Measurements from ENCODE around the gene AGAP1.

The AGAP1 gene

DNA sequence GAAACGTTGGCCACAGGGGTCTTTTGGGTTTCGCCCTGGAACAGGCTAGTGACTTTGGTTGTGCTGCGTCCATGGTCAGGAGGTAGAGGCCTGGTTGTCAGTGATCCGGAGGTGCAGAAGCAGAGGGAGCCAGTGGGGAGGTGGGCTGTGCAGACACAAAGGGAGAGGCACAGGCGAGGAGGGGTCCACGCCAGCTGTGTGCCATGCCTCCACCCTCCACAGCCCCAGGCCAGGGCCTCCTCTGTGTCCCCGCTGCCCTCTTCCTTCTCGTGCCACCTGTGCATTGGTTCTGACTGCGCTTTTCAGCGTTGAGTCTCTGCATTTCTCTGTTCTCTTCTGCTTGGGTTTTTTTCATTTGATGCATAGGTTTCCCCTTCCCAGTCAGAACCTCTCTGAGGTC is 553.3 kb downstream of the AGAP1 start:
- FAIRE-seq: no peak
- TF ChIP-seq POLR2A (IDR thresholded peaks at IDR 0.05; ENCODE audit: low read depth, low read length) (no peak), POLR2AphosphoS5 (IDR thresholded peaks at IDR 0.05; ENCODE audit: low read depth, low read length) (no peak), TAF1 (IDR thresholded peaks at IDR 0.05; ENCODE audit: borderline replicate concordance, low read depth, low read length) (no peak)
- no peak for DNase-seq (ENCODE audit: insufficient read length)

GRCh38 chr2:236047886-236048540 is 554.2 kb downstream of the AGAP1 start:
- TF ChIP-seq TAF1 (IDR thresholded peaks at IDR 0.05; ENCODE audit: borderline replicate concordance, low read depth, low read length): no peak
- no peak for TF ChIP-seq POLR2AphosphoS5 (IDR thresholded peaks at IDR 0.05; ENCODE audit: low read depth, low read length)
- TF ChIP-seq POLR2A (IDR thresholded peaks at IDR 0.05; ENCODE audit: low read depth, low read length): no peak
- DNase-seq (ENCODE audit: insufficient read length) (no peak), FAIRE-seq (no peak)

- DNase-seq (ENCODE audit: insufficient read length) (no peak), FAIRE-seq (no peak)
- TF ChIP-seq POLR2A (IDR thresholded peaks at IDR 0.05; ENCODE audit: low read depth, low read length): no peak
- no peak for TF ChIP-seq POLR2AphosphoS5 (IDR thresholded peaks at IDR 0.05; ENCODE audit: low read depth, low read length)
- no peak for TF ChIP-seq TAF1 (IDR thresholded peaks at IDR 0.05; ENCODE audit: borderline replicate concordance, low read depth, low read length)
These were observed 556.1 kb downstream of the AGAP1 start for GRCh38 chr2:236049981-236050380.

DNA sequence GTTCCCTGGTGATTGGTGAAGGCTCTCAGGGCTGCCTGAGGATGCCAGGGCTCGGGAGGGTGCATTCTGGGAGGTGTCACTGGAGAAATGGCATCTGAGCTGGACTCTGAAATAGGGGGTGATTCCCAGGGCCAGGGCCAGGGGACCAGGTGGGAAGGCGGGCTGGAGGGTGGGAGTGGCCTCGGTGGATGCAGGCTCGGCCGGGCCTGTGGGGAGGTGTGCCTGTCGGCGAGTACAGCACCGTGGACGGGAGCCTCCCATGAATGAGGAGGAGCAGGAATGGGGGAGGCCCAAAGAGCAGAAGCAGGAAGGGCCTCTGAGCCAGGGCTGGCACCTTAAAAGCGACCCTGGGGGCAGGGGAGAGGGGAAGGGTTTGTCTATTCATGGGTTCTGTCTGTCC is 557.5 kb downstream of the AGAP1 start:
- DNase-seq (ENCODE audit: insufficient read length) (no peak), FAIRE-seq (no peak)
- TF ChIP-seq POLR2AphosphoS5 (IDR thresholded peaks at IDR 0.05; ENCODE audit: low read depth, low read length) (no peak), TAF1 (IDR thresholded peaks at IDR 0.05; ENCODE audit: borderline replicate concordance, low read depth, low read length) (no peak), POLR2A (IDR thresholded peaks at IDR 0.05; ENCODE audit: low read depth, low read length) (no peak)

DNA sequence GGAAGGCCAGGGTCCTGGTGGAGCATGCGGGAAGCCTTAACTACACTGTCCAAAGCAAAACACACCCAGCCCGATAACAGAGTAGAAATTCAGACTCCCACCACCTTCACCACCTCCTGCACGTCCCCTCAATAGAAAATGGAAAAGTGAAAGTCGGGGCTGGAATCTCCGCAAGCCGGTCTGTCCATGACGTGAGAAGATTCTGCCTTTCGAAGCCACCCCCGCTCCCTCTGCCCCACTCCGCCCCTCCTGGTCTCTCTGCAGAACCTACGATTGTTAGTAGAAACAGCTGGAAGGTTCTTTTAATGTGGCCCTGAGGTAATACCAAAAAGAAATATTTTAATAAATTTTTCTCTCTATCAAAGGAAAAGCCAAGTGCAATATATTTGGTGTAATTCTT is 558.0 kb downstream of the AGAP1 start:
- FAIRE-seq (no peak), DNase-seq (ENCODE audit: insufficient read length) (no peak)
- TF ChIP-seq POLR2AphosphoS5 (IDR thresholded peaks at IDR 0.05; ENCODE audit: low read depth, low read length): no peak
- TF ChIP-seq TAF1 (IDR thresholded peaks at IDR 0.05; ENCODE audit: borderline replicate concordance, low read depth, low read length): no peak
- no peak for TF ChIP-seq POLR2A (IDR thresholded peaks at IDR 0.05; ENCODE audit: low read depth, low read length)

- no peak for FAIRE-seq
- TF ChIP-seq POLR2AphosphoS5 (IDR thresholded peaks at IDR 0.05; ENCODE audit: low read depth, low read length) (no peak), TAF1 (IDR thresholded peaks at IDR 0.05; ENCODE audit: borderline replicate concordance, low read depth, low read length) (no peak), POLR2A (IDR thresholded peaks at IDR 0.05; ENCODE audit: low read depth, low read length) (no peak)
- no peak for DNase-seq (ENCODE audit: insufficient read length)
These were observed 558.4 kb downstream of the AGAP1 start for GRCh38 chr2:236052206-236052605.

DNA sequence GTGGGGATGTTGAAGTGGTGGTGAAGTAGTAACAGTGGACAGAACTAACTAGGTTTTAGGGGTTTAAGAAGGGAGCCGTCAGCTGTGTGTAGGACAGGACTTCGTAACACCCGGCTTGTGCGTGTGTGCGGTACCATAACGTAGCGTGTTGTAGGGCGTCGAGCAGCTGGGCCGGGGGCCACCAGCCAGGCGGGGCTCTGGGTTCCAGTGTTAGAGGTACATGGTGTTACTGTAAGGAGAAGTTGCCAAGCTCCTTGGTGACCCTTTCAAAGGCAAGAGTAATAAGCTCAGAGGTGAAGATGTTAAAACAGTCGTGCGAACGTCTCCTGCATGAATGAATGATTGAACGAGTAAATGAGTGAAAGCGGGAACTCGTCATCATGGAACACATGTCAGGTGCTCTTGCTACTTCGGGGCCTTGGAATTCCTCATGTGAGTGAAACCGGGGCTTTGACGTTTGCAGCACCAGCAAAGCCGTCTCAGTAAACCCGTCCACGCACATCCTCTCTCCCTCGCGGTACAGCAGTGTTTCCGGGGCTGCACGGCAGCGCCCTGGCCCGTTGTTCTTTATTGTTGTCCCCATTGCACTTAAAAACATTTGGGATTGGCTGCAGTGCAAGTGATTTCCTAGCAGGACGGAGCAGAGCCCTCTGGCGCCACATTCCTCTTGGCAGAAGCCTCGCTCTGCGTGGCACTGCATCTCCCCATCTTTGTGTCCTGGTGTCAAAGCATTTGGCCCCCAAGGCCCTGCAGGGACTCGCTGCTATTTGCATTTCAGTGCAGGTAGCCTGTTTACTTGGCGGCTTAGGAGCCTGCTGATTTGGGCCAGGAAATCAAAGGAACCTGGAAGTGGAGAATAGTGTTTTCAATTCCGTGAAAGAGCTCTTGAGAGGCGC is 559.3 kb downstream of the AGAP1 start:
- TF ChIP-seq TAF1 (IDR thresholded peaks at IDR 0.05; ENCODE audit: borderline replicate concordance, low read depth, low read length) (no peak), POLR2A (IDR thresholded peaks at IDR 0.05; ENCODE audit: low read depth, low read length) (no peak), POLR2AphosphoS5 (IDR thresholded peaks at IDR 0.05; ENCODE audit: low read depth, low read length) (no peak)
- DNase-seq (ENCODE audit: insufficient read length) (no peak), FAIRE-seq (no peak)

DNA sequence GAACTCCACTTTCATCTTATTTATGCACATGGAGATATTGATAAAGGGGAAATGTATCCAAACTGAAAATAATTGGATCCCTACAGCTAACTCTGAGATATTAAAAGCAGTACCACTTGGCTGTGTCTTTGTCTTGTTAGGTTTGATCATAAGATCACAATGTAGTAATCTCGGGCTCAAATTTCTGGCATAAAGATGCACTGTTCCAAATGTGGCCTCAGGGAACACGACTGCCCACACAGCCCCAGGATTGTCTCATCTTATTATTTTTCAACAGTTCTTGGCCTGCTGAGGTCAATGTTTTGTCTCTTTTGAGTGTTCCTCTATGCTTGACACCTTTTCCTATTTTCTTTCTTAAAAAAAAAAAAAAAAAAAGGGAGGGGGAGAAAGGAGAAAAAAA is 560.3 kb downstream of the AGAP1 start:
- TF ChIP-seq POLR2A (IDR thresholded peaks at IDR 0.05; ENCODE audit: low read depth, low read length): no peak
- no peak for TF ChIP-seq TAF1 (IDR thresholded peaks at IDR 0.05; ENCODE audit: borderline replicate concordance, low read depth, low read length)
- no peak for TF ChIP-seq POLR2AphosphoS5 (IDR thresholded peaks at IDR 0.05; ENCODE audit: low read depth, low read length)
- FAIRE-seq: no peak
- DNase-seq (ENCODE audit: insufficient read length): no peak

GRCh38 chr2:236054621-236055305 is 560.9 kb downstream of the AGAP1 start:
- TF ChIP-seq POLR2AphosphoS5 (IDR thresholded peaks at IDR 0.05; ENCODE audit: low read depth, low read length): no peak
- no peak for TF ChIP-seq TAF1 (IDR thresholded peaks at IDR 0.05; ENCODE audit: borderline replicate concordance, low read depth, low read length)
- TF ChIP-seq POLR2A (IDR thresholded peaks at IDR 0.05; ENCODE audit: low read depth, low read length): no peak
- DNase-seq (ENCODE audit: insufficient read length) (no peak), FAIRE-seq (no peak)

- FAIRE-seq (no peak), DNase-seq (ENCODE audit: insufficient read length) (no peak)
These were observed 561.6 kb downstream of the AGAP1 start for GRCh38 chr2:236055471-236055870.

GRCh38 chr2:236056141-236056540 is 562.3 kb downstream of the AGAP1 start:
- DNase-seq (ENCODE audit: insufficient read length) (no peak), FAIRE-seq (no peak)
- TF ChIP-seq POLR2AphosphoS5 (IDR thresholded peaks at IDR 0.05; ENCODE audit: low read depth, low read length) (no peak), POLR2A (IDR thresholded peaks at IDR 0.05; ENCODE audit: low read depth, low read length) (no peak), TAF1 (IDR thresholded peaks at IDR 0.05; ENCODE audit: borderline replicate concordance, low read depth, low read length) (no peak)

More at GRCh38 chr2:236055471-236055870, 561.6 kb downstream of the AGAP1 start:
- TF ChIP-seq POLR2AphosphoS5 (IDR thresholded peaks at IDR 0.05; ENCODE audit: low read depth, low read length): no peak

All from GM12892 (cell line).